ENCODE results near the gene DGKD. TPM values are rescaled to one million over a fixed set of nuclear protein-coding genes. Genes with fewer than 3 reads are reported as not detected.

DGKD gene
- total RNA-seq, 2 experiments from 2014 or later, result 63.2 to 76.0 TPM

- Mint-ChIP-seq H3K4me1 (peaks cover 1% of the 10 kb centered on the region), H3K27ac (no peak overlapping the region), H3K36me3 (peaks cover 2% of the 10 kb centered on the region), H3K4me3 (no peak overlapping the region), H3K9me3 (no peaks in the 10 kb centered on the region), H3K27me3 (no peaks in the 10 kb centered on the region)
- no peak for DNase-seq
Measured at GRCh38 chr2:233486357-233486756, 132.1 kb downstream of the DGKD start.

GRCh38 chr2:233486778-233487552 lies 132.7 kb downstream of the DGKD start:
- Mint-ChIP-seq H3K36me3 (peaks cover 2% of the 10 kb centered on the region), H3K4me1 (peaks cover 1% of the 10 kb centered on the region), H3K4me3 (no peak overlapping the region), H3K9me3 (no peaks in the 10 kb centered on the region), H3K27me3 (no peaks in the 10 kb centered on the region), H3K27ac (no peak overlapping the region)
- DNase-seq, result no peak

- no peak overlapping the region for H3K4me3 Mint-ChIP-seq
- H3K9me3 Mint-ChIP-seq, result no peaks in the 10 kb centered on the region
- H3K27ac Mint-ChIP-seq, result no peak overlapping the region
- peaks cover 1% of the 10 kb centered on the region for H3K4me1 Mint-ChIP-seq
- DNase-seq, result no peak
- H3K36me3 Mint-ChIP-seq, result peaks cover 2% of the 10 kb centered on the region
- no peaks in the 10 kb centered on the region for H3K27me3 Mint-ChIP-seq
Measured at GRCh38 chr2:233487748-233488345, 133.6 kb downstream of the DGKD start.

GRCh38 chr2:233489143-233489542 lies 134.8 kb downstream of the DGKD start:
- H3K27me3 Mint-ChIP-seq, result no peaks in the 10 kb centered on the region
- H3K4me1 Mint-ChIP-seq, result peaks cover 1% of the 10 kb centered on the region
- no peaks in the 10 kb centered on the region for H3K9me3 Mint-ChIP-seq
- DNase-seq, result no peak
- no peak overlapping the region for H3K4me3 Mint-ChIP-seq
- H3K27ac Mint-ChIP-seq, result no peak overlapping the region
- H3K36me3 Mint-ChIP-seq, result peaks cover 2% of the 10 kb centered on the region

DNA sequence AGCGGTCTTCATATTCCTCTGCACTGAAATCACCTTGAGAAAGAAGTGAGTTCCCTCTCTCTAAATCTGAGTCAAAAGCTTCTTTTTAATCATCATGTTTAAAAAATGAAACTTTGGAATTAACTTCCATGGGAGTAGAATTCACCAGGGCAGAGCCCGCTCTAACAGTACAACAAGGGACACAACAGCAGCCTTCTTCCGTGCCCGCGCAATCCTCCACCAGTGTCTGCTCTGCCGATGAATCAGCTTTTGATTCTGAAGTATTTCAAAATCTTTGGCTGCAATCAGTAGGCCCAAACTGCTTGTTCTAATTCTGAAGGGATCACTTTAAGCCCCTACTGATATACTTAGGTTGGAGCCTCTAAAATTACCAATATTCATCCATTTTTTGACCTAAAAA lies 135.4 kb downstream of the DGKD start:
- Mint-ChIP-seq H3K27me3 (no peaks in the 10 kb centered on the region), H3K4me1 (peaks cover 1% of the 10 kb centered on the region), H3K36me3 (peaks cover 2% of the 10 kb centered on the region), H3K4me3 (no peak overlapping the region), H3K9me3 (no peaks in the 10 kb centered on the region), H3K27ac (no peak overlapping the region)
- no peak for DNase-seq

GRCh38 chr2:233490831-233491230 lies 136.5 kb downstream of the DGKD start:
- no peak for DNase-seq
- Mint-ChIP-seq H3K9me3 (no peaks in the 10 kb centered on the region), H3K4me3 (no peak overlapping the region), H3K27ac (no peak overlapping the region), H3K36me3 (peaks cover 3% of the 10 kb centered on the region), H3K27me3 (no peaks in the 10 kb centered on the region), H3K4me1 (peaks cover 1% of the 10 kb centered on the region)

DNA sequence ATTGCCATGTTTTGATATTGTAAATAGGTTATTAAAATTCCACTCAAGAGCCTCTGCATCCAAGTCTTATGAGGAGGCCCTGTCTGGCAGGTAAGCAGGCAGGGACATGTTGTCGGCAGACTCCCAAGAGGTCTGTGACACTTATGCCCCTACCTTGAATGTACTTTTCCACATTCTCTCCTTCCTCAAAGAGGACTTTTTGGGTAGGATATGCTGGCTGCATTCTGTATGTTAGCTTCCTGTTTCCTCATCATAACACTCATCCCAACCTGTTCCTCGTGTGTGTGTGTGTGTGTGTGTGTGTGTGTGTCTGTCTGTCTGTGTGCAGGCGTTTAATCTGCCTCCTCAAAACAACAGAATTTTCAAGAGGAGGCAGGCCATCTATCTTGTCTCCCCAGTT lies 137.0 kb downstream of the DGKD start:
- H3K27me3 Mint-ChIP-seq, result no peaks in the 10 kb centered on the region
- peaks cover 1% of the 10 kb centered on the region for H3K4me1 Mint-ChIP-seq
- no peak overlapping the region for H3K27ac Mint-ChIP-seq
- peaks cover 3% of the 10 kb centered on the region for H3K36me3 Mint-ChIP-seq
- no peak for DNase-seq
- no peaks in the 10 kb centered on the region for H3K9me3 Mint-ChIP-seq
- no peak overlapping the region for H3K4me3 Mint-ChIP-seq

GRCh38 chr2:233492078-233492477 lies 137.8 kb downstream of the DGKD start:
- no peak overlapping the region for H3K27ac Mint-ChIP-seq
- H3K4me3 Mint-ChIP-seq, result no peak overlapping the region
- peaks cover 3% of the 10 kb centered on the region for H3K36me3 Mint-ChIP-seq
- no peak for DNase-seq
- peaks cover 1% of the 10 kb centered on the region for H3K4me1 Mint-ChIP-seq
- no peaks in the 10 kb centered on the region for H3K27me3 Mint-ChIP-seq
- H3K9me3 Mint-ChIP-seq, result no peaks in the 10 kb centered on the region

GRCh38 chr2:233492751-233493150 lies 138.5 kb downstream of the DGKD start:
- no peak overlapping the region for H3K27ac Mint-ChIP-seq
- H3K9me3 Mint-ChIP-seq, result no peaks in the 10 kb centered on the region
- peaks cover 3% of the 10 kb centered on the region for H3K36me3 Mint-ChIP-seq
- H3K4me3 Mint-ChIP-seq, result no peak overlapping the region
- H3K27me3 Mint-ChIP-seq, result no peaks in the 10 kb centered on the region
- DNase-seq, result no peak
- peaks cover 3% of the 10 kb centered on the region for H3K4me1 Mint-ChIP-seq

DNA sequence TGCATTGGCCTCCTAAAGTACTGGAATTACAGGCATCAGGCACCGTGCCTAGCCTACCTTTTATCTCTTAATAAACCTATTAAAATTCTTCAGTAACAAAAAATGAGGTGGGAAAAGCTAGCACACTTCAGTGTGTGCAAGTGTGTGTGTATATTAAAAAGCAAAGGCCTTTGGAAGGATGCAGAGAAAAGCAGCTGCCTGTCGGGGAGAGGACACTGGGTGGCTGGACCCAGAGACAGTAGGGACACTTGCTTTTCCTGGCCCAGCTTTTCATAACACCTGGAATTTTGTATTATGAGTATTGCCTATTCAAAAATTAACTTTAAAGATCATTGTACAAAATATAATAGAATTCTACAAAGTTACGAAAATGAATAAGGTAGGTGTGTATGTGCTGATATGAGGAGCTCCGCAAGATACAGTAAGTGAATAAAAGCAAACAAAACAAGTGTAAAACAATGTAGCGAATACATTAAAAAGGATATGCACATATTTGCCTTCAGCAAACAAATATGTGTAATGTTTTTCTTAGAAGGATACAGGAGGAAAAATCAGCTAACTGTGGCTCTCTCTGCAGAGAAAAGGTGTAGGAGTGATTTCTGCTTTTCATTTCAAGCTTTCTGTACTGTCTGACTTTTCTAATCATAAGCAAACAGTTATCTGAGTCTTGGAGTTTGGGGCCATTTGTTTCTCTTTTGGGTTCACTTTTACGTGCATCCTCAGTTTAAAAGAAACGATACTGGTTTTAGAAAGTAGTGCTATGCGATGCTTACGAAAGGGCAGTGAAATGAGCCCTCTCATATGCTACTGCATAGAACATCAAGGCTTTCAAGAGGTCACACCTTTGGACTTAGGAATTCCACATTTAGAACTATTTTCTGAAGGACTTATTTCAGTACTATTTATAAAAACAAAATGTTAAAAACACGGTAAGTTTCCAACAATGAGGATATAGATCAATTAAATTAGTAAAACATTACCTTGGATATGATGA lies 141.5 kb downstream of the DGKD start:
- peaks cover 5% of the 10 kb centered on the region for H3K4me1 Mint-ChIP-seq
- no peaks in the 10 kb centered on the region for H3K9me3 Mint-ChIP-seq
- no peaks in the 10 kb centered on the region for H3K27me3 Mint-ChIP-seq
- no peak for DNase-seq
- H3K36me3 Mint-ChIP-seq, result peaks cover 4% of the 10 kb centered on the region
- no peak overlapping the region for H3K27ac Mint-ChIP-seq
- no peak overlapping the region for H3K4me3 Mint-ChIP-seq

DNA sequence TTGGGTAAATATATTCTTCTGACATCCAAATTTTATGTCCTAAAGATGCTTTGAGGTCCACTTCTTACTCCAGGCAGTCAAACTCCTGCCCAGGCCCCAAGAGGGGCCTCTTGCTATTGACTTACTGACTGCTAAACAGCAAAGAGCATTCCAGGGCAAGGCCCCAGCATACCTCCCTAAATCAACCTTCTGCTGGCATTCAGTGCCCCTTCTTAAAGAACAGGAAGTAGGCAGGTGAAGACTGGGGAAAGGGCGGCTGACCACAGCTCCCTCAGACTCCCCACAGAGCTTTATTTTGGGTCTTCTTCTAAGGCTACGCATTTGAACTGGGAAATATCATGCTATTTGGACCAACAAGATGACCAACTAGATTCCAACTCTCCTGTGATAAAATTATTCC lies 143.4 kb downstream of the DGKD start:
- peaks cover 9% of the 10 kb centered on the region for H3K9me3 Mint-ChIP-seq
- no peak overlapping the region for H3K4me3 Mint-ChIP-seq
- no peaks in the 10 kb centered on the region for H3K27me3 Mint-ChIP-seq
- no peak for DNase-seq
- peaks cover 18% of the 10 kb centered on the region for H3K36me3 Mint-ChIP-seq
- peaks cover 12% of the 10 kb centered on the region for H3K4me1 Mint-ChIP-seq
- H3K27ac Mint-ChIP-seq, result no peak overlapping the region

DNA sequence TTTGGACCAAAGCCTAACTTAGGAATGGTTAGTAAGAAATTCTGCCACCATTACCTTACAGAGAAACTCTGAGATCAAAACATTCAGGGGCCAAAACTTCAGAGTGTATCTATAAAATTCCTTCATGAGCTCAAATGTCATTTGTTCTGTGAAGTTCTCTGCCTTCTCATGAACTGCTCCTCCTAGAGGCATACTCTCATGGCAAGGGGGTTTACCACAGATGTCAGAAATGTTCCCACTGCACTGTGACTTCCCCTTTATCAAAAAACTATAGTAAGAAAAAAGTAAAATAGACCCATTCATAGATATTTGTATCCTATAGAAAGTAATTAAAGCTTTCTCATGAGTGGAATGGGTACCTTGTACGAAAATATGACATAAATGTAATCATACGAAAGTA lies 143.8 kb downstream of the DGKD start:
- Mint-ChIP-seq H3K4me1 (peaks cover 12% of the 10 kb centered on the region), H3K27ac (no peak overlapping the region), H3K9me3 (peaks cover 13% of the 10 kb centered on the region), H3K27me3 (no peaks in the 10 kb centered on the region), H3K4me3 (no peak overlapping the region), H3K36me3 (peaks cover 23% of the 10 kb centered on the region)
- no peak for DNase-seq

- peaks cover 39% of the 10 kb centered on the region for H3K36me3 Mint-ChIP-seq
- no peak overlapping the region for H3K27ac Mint-ChIP-seq
- DNase-seq, result no peak
- peaks cover 28% of the 10 kb centered on the region for H3K9me3 Mint-ChIP-seq
- peaks cover 20% of the 10 kb centered on the region for H3K4me1 Mint-ChIP-seq
- H3K4me3 Mint-ChIP-seq, result no peak overlapping the region
- no peaks in the 10 kb centered on the region for H3K27me3 Mint-ChIP-seq
Measured at GRCh38 chr2:233499928-233500327, 145.6 kb downstream of the DGKD start.

DNA sequence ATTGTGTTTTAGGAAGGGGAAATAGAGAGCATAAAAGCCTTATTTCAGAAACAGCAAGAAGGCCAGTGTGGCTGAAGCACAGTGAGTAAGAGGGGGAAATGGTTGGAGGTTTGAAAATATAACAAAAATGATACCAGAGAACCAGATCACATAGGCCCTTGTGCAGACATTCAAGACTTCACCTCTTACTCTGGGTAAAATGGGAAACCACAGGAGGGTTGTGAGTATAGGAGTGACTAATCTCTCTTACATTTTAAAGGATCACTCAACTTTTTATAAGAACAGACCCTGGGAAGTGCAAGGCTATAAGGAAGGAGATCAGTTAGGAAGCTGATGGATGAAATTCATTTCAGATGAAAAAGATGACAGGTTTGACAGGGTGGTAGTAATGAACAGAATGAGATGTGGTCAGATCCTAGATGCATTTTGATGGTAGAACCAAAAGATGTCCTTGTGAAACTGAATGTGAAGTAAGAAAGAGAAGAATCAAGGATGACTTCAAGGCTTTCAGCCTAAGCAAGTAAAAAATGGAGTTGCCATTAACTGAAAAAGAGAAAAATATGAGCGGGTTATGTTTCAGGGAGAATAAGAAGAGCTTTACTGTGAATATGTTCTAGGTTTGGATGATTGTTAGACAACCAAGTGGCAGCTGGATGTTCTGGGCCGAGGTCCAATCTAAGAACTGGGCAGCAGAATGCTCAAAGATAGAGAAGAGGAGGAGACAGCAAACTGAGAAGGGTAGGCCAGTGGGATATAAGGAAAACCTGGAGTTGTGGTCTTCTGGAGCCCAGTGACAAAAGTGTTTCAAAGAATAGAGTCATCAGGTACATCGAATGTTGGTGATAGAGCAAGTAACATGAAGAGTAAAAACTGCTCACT lies 147.1 kb downstream of the DGKD start:
- Mint-ChIP-seq H3K36me3 (peaks cover 52% of the 10 kb centered on the region), H3K27ac (no peak overlapping the region), H3K4me3 (no peak overlapping the region), H3K27me3 (no peaks in the 10 kb centered on the region), H3K9me3 (peaks cover 32% of the 10 kb centered on the region), H3K4me1 (peaks cover 20% of the 10 kb centered on the region)
- no peak for DNase-seq
